T-helper 17 cell (primary cell): ENCODE data around the gene NUP88. TPM values are rescaled to one million over a fixed set of nuclear protein-coding genes. Genes with fewer than 3 reads are reported as not detected.

ENCODE experiments used
- ATAC-seq: fragments of 150-1000 bp; cut with Tn5 transposase; 2 replicates; pipeline ENCODE4 v1.10.0; 2021; ENCODE audit warnings: mild to moderate bottlenecking, moderate library complexity
- DNase-seq, 3 donors: peaks; one replicate each; pipeline versions ENCODE4 v3.0.0 to v3.0.0-alpha.2; 2020 to 2021
- H3K9me3 ChIP-seq: one replicate; pipeline ENCODE4 v1.7.0; 2013; ENCODE audit warnings: low read length, mild to moderate bottlenecking; ENCODE audit not compliant: control insufficient read depth, poor library complexity, severe bottlenecking
- H3K27ac Mint-ChIP-seq: one replicate; pipeline ENCODE4 v1.8.0; 2022; ENCODE audit warnings: mild to moderate bottlenecking, moderate library complexity, mixed read lengths
- H3K27me3 Mint-ChIP-seq: one replicate; pipeline ENCODE4 v1.8.0; 2022; ENCODE audit warnings: mixed read lengths
- H3K36me3 Mint-ChIP-seq: one replicate; pipeline ENCODE4 v1.8.0; 2022; ENCODE audit warnings: low read depth, mixed read lengths
- H3K4me1 Mint-ChIP-seq: one replicate; pipeline ENCODE4 v1.8.0; 2022; ENCODE audit warnings: mild to moderate bottlenecking, mixed read lengths
- H3K4me3 Mint-ChIP-seq: one replicate; pipeline ENCODE4 v1.8.0; 2022; ENCODE audit warnings: mild to moderate bottlenecking, moderate library complexity, mixed read lengths
- total RNA-seq, 4 donors: library from RNA in 2 of 4; stranded (reverse) in 2 of 4; gene quantifications; one replicate each; pipeline ENCODE4 v1.2.3 and lab custom pipeline; 2022 to 2026

The NUP88 gene
- total RNA-seq, 2 donors from 2014 or later = 118 to 130 TPM

GRCh38 chr17:5405400-5405799, 14.1 kb downstream of the NUP88 start:
- H3K27me3 Mint-ChIP-seq = no peaks in the 10 kb centered on the region
- DNase-seq (no peak), ATAC-seq (no peak)
- H3K9me3 ChIP-seq = no peaks in the 10 kb centered on the region
- H3K27ac Mint-ChIP-seq = no peak overlapping the region
- no peak overlapping the region for H3K4me3 Mint-ChIP-seq
- H3K4me1 Mint-ChIP-seq = peaks cover 6% of the 10 kb centered on the region
- H3K36me3 Mint-ChIP-seq = peaks cover 11% of the 10 kb centered on the region

- no peak overlapping the region for H3K27ac Mint-ChIP-seq
These were observed 19.7 kb downstream of the NUP88 start for GRCh38 chr17:5399767-5400166.

DNA sequence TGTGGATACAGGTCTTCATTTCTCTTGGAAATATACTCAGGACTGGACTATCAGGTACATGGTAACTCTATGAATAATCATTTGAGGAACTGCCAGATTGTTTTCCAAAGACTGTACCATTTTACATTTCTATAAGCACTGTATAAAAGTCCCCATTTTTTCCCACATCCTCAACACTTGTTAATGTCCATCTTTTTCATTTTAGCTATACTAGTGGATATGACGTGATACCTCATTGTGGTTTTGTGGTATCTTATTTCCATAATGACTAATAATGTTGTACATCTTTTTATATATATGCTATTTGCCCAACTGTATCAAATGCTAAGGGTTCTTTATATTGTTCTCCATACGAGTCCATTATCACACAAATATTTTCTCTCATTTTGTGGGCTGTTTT, 22.9 kb downstream of the NUP88 start:
- H3K27ac Mint-ChIP-seq = peak overlapping the region; percentile 57
- no peak for DNase-seq
- H3K9me3 ChIP-seq = no peaks in the 10 kb centered on the region
- ATAC-seq = no peak
- peaks cover 14% of the 10 kb centered on the region for H3K36me3 Mint-ChIP-seq
- H3K4me1 Mint-ChIP-seq = peaks cover 9% of the 10 kb centered on the region
- no peaks in the 10 kb centered on the region for H3K27me3 Mint-ChIP-seq
- H3K4me3 Mint-ChIP-seq = no peak overlapping the region

More at GRCh38 chr17:5399767-5400166, 19.7 kb downstream of the NUP88 start:
- Mint-ChIP-seq H3K4me1 (no peaks in the 10 kb centered on the region), H3K36me3 (peaks cover 2% of the 10 kb centered on the region), H3K27me3 (no peaks in the 10 kb centered on the region), H3K4me3 (no peak overlapping the region)
- H3K9me3 ChIP-seq = no peaks in the 10 kb centered on the region
- DNase-seq (no peak), ATAC-seq (no peak)

- H3K27ac Mint-ChIP-seq = peak overlapping the region; percentile 59
These were observed 27.8 kb downstream of the NUP88 start for GRCh38 chr17:5391678-5392077.

GRCh38 chr17:5381542-5381941, 37.9 kb downstream of the NUP88 start:
- Mint-ChIP-seq H3K4me1 (peaks cover 15% of the 10 kb centered on the region), H3K36me3 (peaks cover 17% of the 10 kb centered on the region), H3K4me3 (no peak overlapping the region), H3K27ac (peak overlapping the region; percentile 74), H3K27me3 (no peaks in the 10 kb centered on the region)
- H3K9me3 ChIP-seq = no peaks in the 10 kb centered on the region
- no peak for DNase-seq
- no peak for ATAC-seq

More at GRCh38 chr17:5391678-5392077, 27.8 kb downstream of the NUP88 start:
- peaks cover 18% of the 10 kb centered on the region for H3K36me3 Mint-ChIP-seq
- H3K4me3 Mint-ChIP-seq = no peak overlapping the region
- ATAC-seq = no peak
- no peak for DNase-seq
- H3K4me1 Mint-ChIP-seq = peaks cover 14% of the 10 kb centered on the region
- H3K27me3 Mint-ChIP-seq = no peaks in the 10 kb centered on the region
- no peaks in the 10 kb centered on the region for H3K9me3 ChIP-seq

DNA sequence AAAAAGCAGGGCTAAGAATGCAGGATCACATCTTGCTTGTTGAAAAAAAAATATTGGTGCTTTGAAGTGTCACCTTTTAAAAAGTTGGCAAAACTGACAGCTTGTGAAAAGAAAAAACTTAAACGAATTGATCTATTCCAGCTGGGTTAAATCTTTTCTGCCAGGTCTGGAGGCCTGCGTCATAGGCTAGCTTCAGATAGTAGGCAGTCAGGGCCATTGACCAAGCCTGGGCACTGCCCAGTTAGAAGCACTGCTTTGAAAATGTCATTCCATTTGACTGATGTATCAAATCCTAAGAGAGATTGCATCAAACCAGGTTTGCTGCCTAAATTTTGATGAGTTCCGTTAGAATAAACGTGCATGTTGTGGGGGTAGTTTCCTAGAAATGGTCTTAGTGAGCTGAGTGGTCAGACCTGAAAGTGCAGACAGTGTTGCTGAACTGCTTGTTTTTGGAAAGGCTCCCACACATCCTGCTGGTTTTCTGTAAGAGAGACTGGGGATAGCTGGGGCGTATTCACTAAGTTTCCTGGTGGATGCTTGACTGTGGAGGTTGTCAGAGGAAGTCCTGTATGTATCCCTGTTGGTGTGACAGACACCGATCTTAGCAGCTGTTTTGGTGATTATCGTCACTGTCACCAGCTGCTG, 38.8 kb downstream of the NUP88 start:
- DNase-seq (no peak), ATAC-seq (no peak)
- no peaks in the 10 kb centered on the region for H3K27me3 Mint-ChIP-seq
- H3K4me3 Mint-ChIP-seq = no peak overlapping the region
- H3K27ac Mint-ChIP-seq = peak overlapping the region; percentile 90
- no peaks in the 10 kb centered on the region for H3K9me3 ChIP-seq
- H3K4me1 Mint-ChIP-seq = peaks cover 15% of the 10 kb centered on the region
- H3K36me3 Mint-ChIP-seq = peaks cover 17% of the 10 kb centered on the region

GRCh38 chr17:5379351-5380107, 39.9 kb downstream of the NUP88 start:
- no peak for DNase-seq
- H3K27me3 Mint-ChIP-seq = no peaks in the 10 kb centered on the region
- ATAC-seq = no peak
- peak overlapping the region; percentile 60 for H3K4me3 Mint-ChIP-seq
- H3K4me1 Mint-ChIP-seq = peaks cover 15% of the 10 kb centered on the region
- H3K9me3 ChIP-seq = no peaks in the 10 kb centered on the region
- peak overlapping the region; percentile 90 for H3K27ac Mint-ChIP-seq
- H3K36me3 Mint-ChIP-seq = peaks cover 17% of the 10 kb centered on the region

GRCh38 chr17:5378566-5379207, 40.8 kb downstream of the NUP88 start:
- Mint-ChIP-seq H3K4me1 (peaks cover 16% of the 10 kb centered on the region), H3K36me3 (peaks cover 18% of the 10 kb centered on the region), H3K27me3 (no peaks in the 10 kb centered on the region), H3K4me3 (peak overlapping the region; percentile 47), H3K27ac (peak overlapping the region; percentile 90)
- no peak for ATAC-seq
- no peak for DNase-seq
- H3K9me3 ChIP-seq = no peaks in the 10 kb centered on the region

DNA sequence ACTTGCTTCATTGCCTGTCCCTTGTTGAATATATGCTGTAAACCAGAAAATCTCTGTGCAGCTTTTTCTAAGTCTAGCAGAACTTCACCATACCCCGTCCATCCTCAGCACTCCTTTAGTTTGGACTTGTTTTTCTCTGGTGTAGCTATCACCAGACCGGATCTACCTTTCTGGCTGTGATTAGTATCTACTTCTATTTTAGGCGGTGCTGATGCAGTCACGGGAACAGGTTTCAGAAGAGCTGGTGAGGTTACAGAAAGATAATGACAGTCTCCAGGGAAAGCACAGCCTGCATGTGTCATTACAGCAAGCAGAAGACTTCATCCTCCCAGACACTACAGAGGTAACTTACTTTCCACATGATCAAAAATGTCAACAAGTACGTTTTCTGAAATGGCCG, 46.4 kb downstream of the NUP88 start:
- DNase-seq (no peak), ATAC-seq (no peak)
- peaks cover 2% of the 10 kb centered on the region for H3K4me1 Mint-ChIP-seq
- H3K9me3 ChIP-seq = no peaks in the 10 kb centered on the region
- peak overlapping the region; percentile 39 for H3K27ac Mint-ChIP-seq
- no peaks in the 10 kb centered on the region for H3K27me3 Mint-ChIP-seq
- H3K36me3 Mint-ChIP-seq = peaks cover 3% of the 10 kb centered on the region
- no peak overlapping the region for H3K4me3 Mint-ChIP-seq

DNA sequence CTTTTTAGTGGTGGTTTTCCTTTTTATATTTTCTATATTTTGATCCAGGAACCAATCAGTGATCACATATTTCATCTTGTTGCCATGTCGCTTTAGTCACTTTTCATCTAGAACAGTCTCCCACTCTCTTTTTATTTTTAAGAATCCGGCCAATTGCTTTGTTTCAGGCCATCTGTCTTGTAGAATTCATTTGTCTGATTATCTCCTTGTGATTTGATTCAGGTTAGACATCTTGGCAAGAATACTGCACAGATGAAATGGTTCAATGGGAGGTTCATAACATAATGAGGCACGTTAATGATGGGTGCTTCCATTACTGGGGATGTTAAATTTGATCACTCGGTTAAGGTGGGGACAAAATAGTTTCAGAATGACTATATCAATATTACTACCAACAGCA, 49.1 kb downstream of the NUP88 start:
- no peak for DNase-seq
- peaks cover 3% of the 10 kb centered on the region for H3K36me3 Mint-ChIP-seq
- H3K4me3 Mint-ChIP-seq = no peak overlapping the region
- no peak for ATAC-seq
- no peaks in the 10 kb centered on the region for H3K27me3 Mint-ChIP-seq
- H3K4me1 Mint-ChIP-seq = peaks cover 2% of the 10 kb centered on the region
- H3K9me3 ChIP-seq = no peaks in the 10 kb centered on the region
- H3K27ac Mint-ChIP-seq = peak overlapping the region; percentile 41

- H3K4me3 Mint-ChIP-seq = no peak overlapping the region
- ATAC-seq (no peak), DNase-seq (no peak)
- peaks cover 5% of the 10 kb centered on the region for H3K4me1 Mint-ChIP-seq
- H3K27ac Mint-ChIP-seq = no peak overlapping the region
- peaks cover under 1% of the 10 kb centered on the region for H3K36me3 Mint-ChIP-seq
- H3K27me3 Mint-ChIP-seq = no peaks in the 10 kb centered on the region
- H3K9me3 ChIP-seq = no peaks in the 10 kb centered on the region
These were observed 53.6 kb downstream of the NUP88 start for GRCh38 chr17:5365831-5366230.

DNA sequence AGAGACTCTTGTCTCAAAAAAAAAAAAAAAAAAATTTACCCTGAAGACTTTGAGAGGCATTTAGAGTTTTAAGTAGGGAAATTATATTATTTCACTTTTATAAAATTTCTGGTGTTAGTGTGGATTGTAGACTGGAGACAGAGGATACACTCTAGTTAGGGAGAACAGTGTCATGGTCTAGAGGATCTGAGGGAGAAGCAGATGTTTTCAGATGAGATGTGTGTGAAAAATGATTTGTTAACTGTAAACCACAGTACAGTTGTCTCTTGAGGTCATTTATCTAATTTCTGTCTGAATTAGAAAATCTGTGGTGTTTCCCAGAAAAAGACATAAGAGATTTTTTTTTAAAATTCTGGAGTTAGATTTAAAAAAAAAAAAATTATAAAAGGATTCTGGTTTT, 54.8 kb downstream of the NUP88 start:
- ATAC-seq (no peak), DNase-seq (no peak)
- H3K9me3 ChIP-seq = no peaks in the 10 kb centered on the region
- no peak overlapping the region for H3K4me3 Mint-ChIP-seq
- H3K36me3 Mint-ChIP-seq = peaks cover 4% of the 10 kb centered on the region
- peak overlapping the region; percentile 74 for H3K27ac Mint-ChIP-seq
- no peaks in the 10 kb centered on the region for H3K27me3 Mint-ChIP-seq
- peaks cover 9% of the 10 kb centered on the region for H3K4me1 Mint-ChIP-seq

- H3K27me3 Mint-ChIP-seq = no peaks in the 10 kb centered on the region
- no peak for ATAC-seq
- H3K9me3 ChIP-seq = no peaks in the 10 kb centered on the region
- DNase-seq = no peak
- peaks cover 4% of the 10 kb centered on the region for H3K36me3 Mint-ChIP-seq
- peak overlapping the region; percentile 74 for H3K27ac Mint-ChIP-seq
- H3K4me1 Mint-ChIP-seq = peaks cover 9% of the 10 kb centered on the region
- H3K4me3 Mint-ChIP-seq = no peak overlapping the region
These were observed 55.3 kb downstream of the NUP88 start for GRCh38 chr17:5364156-5364555.
